SK-N-SH (cell line): Measurements from ENCODE around the gene RPS16. TPM values are rescaled to one million over a fixed set of nuclear protein-coding genes. Genes with fewer than 3 reads are reported as not detected.

ENCODE experiments used
- CTCF ChIA-PET: fragments of 300-600, 350-600 bp; formaldehyde crosslinking; extraction: SDS; loops from one replicate; lab custom pipeline; 2021; lab: Yijun Ruan, JAX
- POLR2A ChIA-PET: fragments of 350-600 bp; sonication (Branson Sonifier 250); formaldehyde crosslinking; extraction: SDS; loops from one replicate; lab custom pipeline; 2020; ENCODE audit warnings: antibody characterized with exemption, inconsistent platforms; lab: Yijun Ruan, JAX
- DNase-seq: peaks from one replicate; pipeline ENCODE4 v3.0.0; 2012
- H2AFZ ChIP-seq: fragments of 200-600 bp; sonication (generic); 2 replicates; pipeline ENCODE4 v1.8.1; 2016; ENCODE audit warnings: antibody characterized with exemption, mild to moderate bottlenecking, low read depth
- H3F3A ChIP-seq: fragments of 200-600 bp; sonication (generic); replicated peaks from 2 replicates; pipeline ENCODE3; 2016; ENCODE audit warnings: antibody characterized with exemption, mild to moderate bottlenecking; ENCODE audit not compliant: insufficient read depth
- H3K27ac ChIP-seq, 2 experiments: fragments of 200-500 bp in 1 of 2; fragments of 200-600 bp in 1 of 2; sonication (Bioruptor generic) in 1 of 2; sonication (generic), shearing (Covaris generic) in 1 of 2; 2 replicates each; pipeline versions ENCODE4 v1.5.1 to v1.6.1; 2014 to 2016; ENCODE audit warnings: low read depth in 2 of 2, inconsistent platforms in 1 of 2, low read length in 1 of 2, mild to moderate bottlenecking in 1 of 2, mixed read lengths in 1 of 2
- H3K27me3 ChIP-seq: fragments of 200-600 bp; sonication (generic), shearing (Covaris generic); 2 replicates; pipeline ENCODE4 v1.6.1; 2016; ENCODE audit warnings: mixed run types; ENCODE audit not compliant: insufficient read depth
- H3K36me3 ChIP-seq, 2 experiments: fragments of 200-500 bp in 1 of 2; fragments of 200-600 bp in 1 of 2; sonication (Bioruptor generic) in 1 of 2; sonication (generic) in 1 of 2; replicated peaks in 1 of 2; 2 replicates each; pipeline versions ENCODE3 to v1.5.1; 2014 to 2016; ENCODE audit warnings: low read length in 1 of 2, mild to moderate bottlenecking in 1 of 2; ENCODE audit not compliant: insufficient read depth in 2 of 2, control insufficient read depth in 1 of 2
- H3K4me1 ChIP-seq, 2 experiments: fragments of 200-500 bp in 1 of 2; fragments of 200-600 bp in 1 of 2; sonication (Bioruptor generic) in 1 of 2; sonication (generic), shearing (Covaris generic) in 1 of 2; 2 replicates each; pipeline versions ENCODE4 v1.5.1 to v1.6.1; 2014 to 2016; ENCODE audit warnings: low read depth in 1 of 2, low read length in 1 of 2, mixed run types in 1 of 2; ENCODE audit not compliant: insufficient read depth in 2 of 2, control insufficient read depth in 1 of 2
- H3K4me2 ChIP-seq: fragments of 200-600 bp; sonication (generic), shearing (Covaris generic); 2 replicates; pipeline ENCODE4 v1.6.1; 2017; ENCODE audit warnings: mixed run types
- H3K4me3 ChIP-seq, 2 experiments: fragments of 200-500 bp in 1 of 2; fragments of 200-600 bp in 1 of 2; sonication (Bioruptor generic) in 1 of 2; sonication (generic), shearing (Covaris generic) in 1 of 2; 2 replicates each; pipeline versions ENCODE4 v1.5.1 to v1.8.1; 2014 to 2016; ENCODE audit warnings: low read depth in 2 of 2, inconsistent platforms in 1 of 2, low read length in 1 of 2, mild to moderate bottlenecking in 1 of 2, mixed read lengths in 1 of 2, moderate library complexity in 1 of 2
- H3K79me2 ChIP-seq: fragments of 200-600 bp; sonication (generic); 2 replicates; pipeline ENCODE4 v1.8.1; 2017; ENCODE audit warnings: mild to moderate bottlenecking; ENCODE audit not compliant: insufficient read depth
- H3K9ac ChIP-seq: fragments of 200-600 bp; sonication (generic); 2 replicates; pipeline ENCODE4 v1.6.1; 2017; ENCODE audit warnings: mixed run types
- H3K9me2 ChIP-seq: fragments of 200-600 bp; sonication (generic); 2 replicates; pipeline ENCODE4 v1.6.1; 2017; ENCODE audit warnings: mixed run types
- H3K9me3 ChIP-seq: fragments of 200-600 bp; sonication (generic); 2 replicates; pipeline ENCODE4 v1.6.1; 2017; ENCODE audit warnings: mixed run types, mild to moderate bottlenecking, moderate library complexity
- H4K20me1 ChIP-seq: fragments of 200-600 bp; sonication (generic); 2 replicates; pipeline ENCODE4 v1.6.1; 2017; ENCODE audit warnings: mild to moderate bottlenecking, mixed run types; ENCODE audit not compliant: insufficient read depth
- ELF1 ChIP-seq: IDR thresholded peaks from 2 replicates; pipeline ENCODE4 v1.4.0; 2012
- EZH2phosphoT487 ChIP-seq: fragments of 200-600 bp; sonication (generic); IDR thresholded peaks from 2 replicates; pipeline ENCODE4 v1.6.1; 2017; ENCODE audit warnings: low read depth, mixed run types, mild to moderate bottlenecking, antibody characterized with exemption, moderate library complexity, borderline replicate concordance
- FOXJ3 ChIP-seq: sonication (generic); formaldehyde crosslinking; IDR thresholded peaks from 2 replicates; pipeline ENCODE4 v1.5.1; 2020; ENCODE audit warnings: mild to moderate bottlenecking, missing genetic modification reagents
- FOXM1 ChIP-seq: IDR thresholded peaks from 2 replicates; pipeline ENCODE4 v1.4.0; 2012; ENCODE audit warnings: low read depth, mild to moderate bottlenecking
- GABPA ChIP-seq: IDR thresholded peaks from 2 replicates; pipeline ENCODE4 v1.4.0; 2012; ENCODE audit warnings: low read depth, mild to moderate bottlenecking
- JUND ChIP-seq: IDR thresholded peaks from 2 replicates; pipeline ENCODE4 v1.4.0; 2012
- MAX ChIP-seq: IDR thresholded peaks from 2 replicates; pipeline ENCODE4 v1.4.0; 2012; ENCODE audit warnings: low read depth
- MEF2A ChIP-seq: IDR thresholded peaks from 2 replicates; pipeline ENCODE4 v1.4.0; 2012; ENCODE audit warnings: low read depth, borderline replicate concordance
- MXI1 ChIP-seq: IDR thresholded peaks from 2 replicates; pipeline ENCODE4 v1.6.1; 2012; ENCODE audit warnings: mild to moderate bottlenecking, low read depth, low read length, improper control_type of control experiment
- PBX3 ChIP-seq: IDR thresholded peaks from 2 replicates; pipeline ENCODE4; 2012
- POLR2AphosphoS5 ChIP-seq: IDR thresholded peaks from 2 replicates; pipeline ENCODE4 v1.6.1; 2012; ENCODE audit warnings: low read depth, low read length
- RAD21 ChIP-seq: IDR thresholded peaks from 2 replicates; pipeline ENCODE4 v1.6.1; 2012; ENCODE audit warnings: mild to moderate bottlenecking, low read length
- RFX5 ChIP-seq: IDR thresholded peaks from 2 replicates; pipeline ENCODE4 v1.6.1; 2012; ENCODE audit warnings: mild to moderate bottlenecking, improper control_type of control experiment, low read length
- RXRA ChIP-seq: IDR thresholded peaks from 2 replicates; pipeline ENCODE4 v1.4.0; 2012; ENCODE audit warnings: low read depth, mild to moderate bottlenecking, borderline replicate concordance
- SMC3 ChIP-seq: IDR thresholded peaks from 2 replicates; pipeline ENCODE4 v1.6.1; 2012; ENCODE audit warnings: low read depth, low read length, improper control_type of control experiment
- USF1 ChIP-seq: IDR thresholded peaks from 2 replicates; pipeline ENCODE4 v1.4.0; 2012; ENCODE audit warnings: low read depth, borderline replicate concordance
- ZBTB33 ChIP-seq: IDR thresholded peaks from 2 replicates; pipeline ENCODE4 v1.4.0; 2012; ENCODE audit warnings: low read depth, borderline replicate concordance
- WGBS: methylation state at CpG from one replicate; pipeline ENCODE4 v1.1.6; 2017; ENCODE audit warnings: low lambda C conversion rate; 5-methylcytosine and 5-hydroxymethylcytosine counted together
- polyA plus RNA-seq, 3 experiments: library from polyadenylated mRNA; depleted of rRNA; stranded (reverse); fragments of >200 nt; gene quantifications; 2 replicates each; pipeline ENCODE4 v1.2.3, GENCODE V29; 2012

RPS16 gene
- polyA plus RNA-seq, 1 of the 3 experiments (the other 2 are of a cell fraction), result 7,541 TPM

- H4K20me1 ChIP-seq, result peaks cover 19% of the 10 kb centered on the region
- H3K9ac ChIP-seq, result peak overlapping the region; percentile 97; the same call in 1 of the 2 replicates
- H3K4me1 ChIP-seq, result peaks cover 27 to 28% of the 10 kb centered on the region in 2 experiments; a peak in 3 of 4 replicates
- CTCF ChIA-PET, result interaction anchor here (1.0 to 3.9 kb wide), 4 partner anchors 11 to 130 kb away, joined by 3 to 52 read pairs (median 4); no protein-coding TSS in a partner anchor
- POLR2A ChIA-PET, result interaction anchor here (2.5 kb wide), 1 partner anchor 27 kb away, joined by 12 read pairs; the partner anchor contains the start of gene RPS16
- H3K9me2 ChIP-seq, result no peaks in the 10 kb centered on the region
- peak overlapping the region; percentile 92 for H3K4me2 ChIP-seq
- H3K9me3 ChIP-seq, result no peaks in the 10 kb centered on the region
- no peak overlapping the region for H2AFZ ChIP-seq
- H3K27ac ChIP-seq, result peak overlapping the region in 1 of 2 experiments; percentile 91; a peak in 2 of 4 replicates
- peak overlapping the region; percentile 82 to 98; a peak in 3 of 4 replicates for H3K4me3 ChIP-seq
- TF ChIP-seq POLR2AphosphoS5 (0 out of 2 replicates have a peak, but pooled peaks have one; percentile 28), RAD21 (no peak), FOXM1 (peak; percentile 18; the same call in 1 of the 2 replicates)
- H3F3A ChIP-seq, result peaks cover 42% of the 10 kb centered on the region
- peaks cover 0 to 7% of the 10 kb centered on the region in 2 experiments for H3K36me3 ChIP-seq
- WGBS, result 71% methylated on average over 15 of the region's 20 CpGs
- H3K79me2 ChIP-seq, result peaks cover 38% of the 10 kb centered on the region
- no peaks in the 10 kb centered on the region for H3K27me3 ChIP-seq
- no peak for DNase-seq
Measured at GRCh38 chr19:39408392-39409207, 27.1 kb downstream of the RPS16 start.

- peaks cover 45% of the 10 kb centered on the region for H3F3A ChIP-seq
- peaks cover 32 to 34% of the 10 kb centered on the region in 2 experiments; a peak in 3 of 4 replicates for H3K4me1 ChIP-seq
- TF ChIP-seq PBX3, result no peak
- TF ChIP-seq EZH2phosphoT487, result no peak
- TF ChIP-seq RFX5, result no peak
- no peak for TF ChIP-seq USF1
- TF ChIP-seq SMC3, result no peak
- no peak for TF ChIP-seq ZBTB33
- no peak for TF ChIP-seq GABPA
- TF ChIP-seq RXRA, result no peak
- TF ChIP-seq MXI1, result no peak
- no peak for TF ChIP-seq MAX
- no peak for TF ChIP-seq MEF2A
- no peak for TF ChIP-seq FOXJ3 (CRISPR knock-in tag)
- TF ChIP-seq ELF1, result no peak
- no peak for TF ChIP-seq FOXM1
- no peak for TF ChIP-seq JUND
- no peak for TF ChIP-seq POLR2AphosphoS5
- no peak for DNase-seq
- H3K4me2 ChIP-seq, result peak overlapping the region; percentile 92
- H3K79me2 ChIP-seq, result peaks cover 30% of the 10 kb centered on the region
- H3K9me2 ChIP-seq, result no peaks in the 10 kb centered on the region
- ChIA-PET POLR2A (interaction anchor here (2.5 kb wide), 1 partner anchor 28 kb away, joined by 12 read pairs; the partner anchor contains the start of gene RPS16), CTCF (interaction anchor here (0.7 to 3.9 kb wide), 5 partner anchors 10 to 131 kb away, joined by 3 to 52 read pairs (median 4); partner anchors contain the start of gene RPS16)
- no peaks in the 10 kb centered on the region for H3K27me3 ChIP-seq
- peak overlapping the region; percentile 82 to 98 for H3K4me3 ChIP-seq
- no peak overlapping the region for H2AFZ ChIP-seq
- WGBS, result 68% methylated on average over 34 of the region's 40 CpGs
- peak overlapping the region; percentile 97 for H3K9ac ChIP-seq
- peaks cover 19% of the 10 kb centered on the region for H4K20me1 ChIP-seq
- no peaks in the 10 kb centered on the region for H3K9me3 ChIP-seq
- peaks cover 0 to 7% of the 10 kb centered on the region in 2 experiments for H3K36me3 ChIP-seq
- peak overlapping the region in 1 of 2 experiments; percentile 91; a peak in 2 of 4 replicates for H3K27ac ChIP-seq
Measured at GRCh38 chr19:39407660-39408391, 27.9 kb downstream of the RPS16 start.
